Nephron (organoid): Measurements from ENCODE around the gene SOCS1.

Experiments used
- H3K27ac Mint-ChIP-seq, 3 experiments: 2 replicates each; pipeline ENCODE4 v1.8.0; 2020; ENCODE audit warnings: mixed read lengths in 3 of 3, mild to moderate bottlenecking in 2 of 3, moderate library complexity in 1 of 3
- H3K27me3 Mint-ChIP-seq: 2 replicates; pipeline ENCODE4 v1.8.0; 2021; ENCODE audit warnings: low read depth, mild to moderate bottlenecking, moderate library complexity, mixed read lengths
- H3K36me3 Mint-ChIP-seq: 2 replicates; pipeline ENCODE4 v1.8.0; 2020; ENCODE audit warnings: low read depth, mixed read lengths
- H3K4me1 Mint-ChIP-seq: 2 replicates; pipeline ENCODE4 v1.8.0; 2020; ENCODE audit warnings: mixed read lengths
- H3K4me3 Mint-ChIP-seq, 3 experiments: 2 replicates each; pipeline ENCODE4 v1.8.0; 2020; ENCODE audit warnings: mild to moderate bottlenecking in 3 of 3, mixed read lengths in 3 of 3, moderate library complexity in 2 of 3
- H3K9me3 Mint-ChIP-seq: 2 replicates; pipeline ENCODE4 v1.8.0; 2020; ENCODE audit warnings: mixed read lengths
- TF ChIP-seq, protein P1 (sequence below), 3 experiments: fragments of 200-600 bp; sonication (generic); IDR thresholded peaks; one replicate each; pipeline ENCODE4 v1.5.0; 2021; ENCODE audit warnings: antibody characterized with exemption in 3 of 3; ENCODE audit not compliant: unreplicated experiment in 3 of 3

Gene SOCS1

DNA sequence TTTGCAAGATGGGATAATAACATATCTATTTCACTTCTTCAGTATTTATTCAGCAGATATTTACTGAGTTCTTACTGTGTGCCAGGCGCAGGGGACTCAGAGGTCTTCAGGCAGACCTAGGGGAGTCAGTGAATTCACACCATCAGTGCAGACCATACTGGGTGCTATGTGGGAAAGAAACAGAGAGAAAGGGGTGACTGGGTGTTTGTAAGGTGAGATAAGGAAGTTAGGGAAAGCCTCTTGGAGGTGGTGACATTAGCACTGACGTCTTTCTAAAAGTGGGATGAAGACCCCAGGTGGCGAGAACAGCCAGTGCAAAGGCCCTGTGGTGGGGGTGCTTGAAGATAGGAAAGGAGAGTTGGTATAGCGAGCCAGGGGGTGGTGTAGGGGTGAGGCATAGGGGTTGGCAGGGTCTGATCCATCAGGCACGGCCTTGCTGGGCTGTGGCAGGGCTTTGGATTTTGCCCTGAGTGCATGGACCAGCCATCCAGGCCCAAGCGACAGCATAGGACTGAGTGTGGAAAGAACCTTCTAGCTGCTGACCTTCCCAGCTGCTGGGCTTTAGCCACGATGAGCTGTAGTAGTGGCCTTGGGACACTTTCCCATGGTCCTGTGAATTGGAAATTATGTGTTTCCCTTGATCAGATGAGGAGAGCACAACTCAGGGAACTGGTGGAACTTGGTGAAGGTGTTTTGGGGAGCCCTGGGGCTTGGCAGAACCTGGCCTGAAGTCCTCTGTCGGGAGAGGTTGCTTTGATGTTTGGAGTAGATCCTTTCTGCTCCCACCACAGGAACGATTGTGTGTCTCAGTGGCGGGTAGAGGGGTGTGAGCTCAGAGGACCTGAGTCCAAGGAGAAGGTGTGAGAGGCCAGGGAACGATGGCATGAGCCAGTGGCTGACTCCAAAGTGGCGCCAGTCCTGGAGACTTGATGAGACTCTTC lies 3.9 kb upstream of the SOCS1 start:
- peaks cover 18% of the 10 kb centered on the region for H3K27me3 Mint-ChIP-seq
- no peak overlapping the region for H3K4me3 Mint-ChIP-seq
- H3K4me1 Mint-ChIP-seq, result peaks cover 14% of the 10 kb centered on the region
- peak overlapping the region; percentile 18 to 33 (median 23) for H3K27ac Mint-ChIP-seq
- no peaks in the 10 kb centered on the region for H3K36me3 Mint-ChIP-seq
- H3K9me3 Mint-ChIP-seq, result no peaks in the 10 kb centered on the region
- TF ChIP-seq, protein P1, sequence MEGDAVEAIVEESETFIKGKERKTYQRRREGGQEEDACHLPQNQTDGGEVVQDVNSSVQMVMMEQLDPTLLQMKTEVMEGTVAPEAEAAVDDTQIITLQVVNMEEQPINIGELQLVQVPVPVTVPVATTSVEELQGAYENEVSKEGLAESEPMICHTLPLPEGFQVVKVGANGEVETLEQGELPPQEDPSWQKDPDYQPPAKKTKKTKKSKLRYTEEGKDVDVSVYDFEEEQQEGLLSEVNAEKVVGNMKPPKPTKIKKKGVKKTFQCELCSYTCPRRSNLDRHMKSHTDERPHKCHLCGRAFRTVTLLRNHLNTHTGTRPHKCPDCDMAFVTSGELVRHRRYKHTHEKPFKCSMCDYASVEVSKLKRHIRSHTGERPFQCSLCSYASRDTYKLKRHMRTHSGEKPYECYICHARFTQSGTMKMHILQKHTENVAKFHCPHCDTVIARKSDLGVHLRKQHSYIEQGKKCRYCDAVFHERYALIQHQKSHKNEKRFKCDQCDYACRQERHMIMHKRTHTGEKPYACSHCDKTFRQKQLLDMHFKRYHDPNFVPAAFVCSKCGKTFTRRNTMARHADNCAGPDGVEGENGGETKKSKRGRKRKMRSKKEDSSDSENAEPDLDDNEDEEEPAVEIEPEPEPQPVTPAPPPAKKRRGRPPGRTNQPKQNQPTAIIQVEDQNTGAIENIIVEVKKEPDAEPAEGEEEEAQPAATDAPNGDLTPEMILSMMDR (IDR thresholded peaks at IDR 0.05; ENCODE audit: unreplicated experiment in 3 of 3), result no peak

GRCh38 chr16:11258553-11259492 lies 2.8 kb upstream of the SOCS1 start:
- Mint-ChIP-seq H3K27ac (peak overlapping the region in 1 of 3 experiments; percentile 18), H3K36me3 (no peaks in the 10 kb centered on the region), H3K4me3 (peak overlapping the region in 2 of 3 experiments; percentile 22 to 38)

DNA sequence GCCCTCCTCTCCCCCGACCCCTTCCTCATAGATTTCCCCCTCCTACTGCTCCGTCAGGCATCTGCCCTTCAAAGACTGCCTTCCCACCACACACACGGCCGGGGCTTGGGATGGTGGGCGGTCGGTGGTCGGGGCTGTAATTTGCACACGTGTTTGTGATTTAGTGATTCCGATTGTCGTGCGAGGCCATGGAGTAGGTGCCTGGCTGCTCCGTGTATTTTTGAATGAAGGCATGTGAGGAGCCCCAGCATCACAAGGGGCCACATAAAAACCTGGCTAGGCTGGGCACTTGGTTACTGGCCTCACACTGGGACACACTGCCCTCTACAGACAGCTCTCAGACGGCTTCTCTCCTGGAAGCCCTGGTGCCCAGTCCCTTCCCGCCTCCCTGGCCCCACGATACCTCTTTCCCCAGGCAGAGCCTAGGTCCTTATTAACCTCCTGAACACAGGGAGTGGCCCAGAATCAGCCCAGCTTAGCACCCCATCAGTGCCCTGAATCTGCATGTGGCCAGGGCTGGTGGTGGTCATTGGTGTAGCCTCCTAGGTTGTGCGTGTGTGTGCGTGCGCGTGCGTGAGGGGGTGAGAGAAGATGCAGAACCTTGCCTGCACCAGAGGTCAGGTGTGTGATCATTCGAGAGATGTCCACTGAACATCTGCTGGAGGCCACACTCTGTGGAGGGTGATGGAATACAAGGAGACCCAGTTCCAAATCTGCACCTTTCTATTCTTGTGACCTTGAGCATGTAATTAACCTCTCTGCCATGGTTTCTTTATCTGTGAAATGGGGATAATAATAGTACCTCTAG lies 1.3 kb upstream of the SOCS1 start:
- peaks cover 28% of the 10 kb centered on the region for H3K4me1 Mint-ChIP-seq
- TF ChIP-seq, protein P1 (IDR thresholded peaks at IDR 0.05; ENCODE audit: unreplicated experiment in 3 of 3), result peak; percentile 60 to 70 (median 67)
- peak overlapping the region; percentile 90 to 99 (median 92) for H3K4me3 Mint-ChIP-seq
- H3K9me3 Mint-ChIP-seq, result no peaks in the 10 kb centered on the region
- H3K36me3 Mint-ChIP-seq, result peaks cover 5% of the 10 kb centered on the region
- H3K27ac Mint-ChIP-seq, result peak overlapping the region; percentile 92 to 98 (median 98)
- peaks cover 15% of the 10 kb centered on the region for H3K27me3 Mint-ChIP-seq

More at GRCh38 chr16:11258553-11259492, 2.8 kb upstream of the SOCS1 start:
- H3K4me1 Mint-ChIP-seq, result peaks cover 15% of the 10 kb centered on the region
- peaks cover 15% of the 10 kb centered on the region for H3K27me3 Mint-ChIP-seq
- H3K9me3 Mint-ChIP-seq, result no peaks in the 10 kb centered on the region
- TF ChIP-seq, protein P1 (IDR thresholded peaks at IDR 0.05; ENCODE audit: unreplicated experiment in 3 of 3), result no peak

- H3K27ac Mint-ChIP-seq, result peak overlapping the region; percentile 92 to 98 (median 98)
- H3K4me3 Mint-ChIP-seq, result peak overlapping the region; percentile 90 to 99 (median 92)
- TF ChIP-seq, protein P1 (IDR thresholded peaks at IDR 0.05; ENCODE audit: unreplicated experiment in 3 of 3), result no peak
- H3K4me1 Mint-ChIP-seq, result peaks cover 28% of the 10 kb centered on the region
- peaks cover 15% of the 10 kb centered on the region for H3K27me3 Mint-ChIP-seq
- no peaks in the 10 kb centered on the region for H3K9me3 Mint-ChIP-seq
- peaks cover 5% of the 10 kb centered on the region for H3K36me3 Mint-ChIP-seq
These were observed 692 bp upstream of the SOCS1 start for GRCh38 chr16:11256661-11257130.
